ENCODE data around the gene AAK1. TPM values are rescaled to one million over a fixed set of nuclear protein-coding genes. Genes with fewer than 3 reads are reported as not detected.

Gene AAK1
- total RNA-seq, 1 experiment from 2014 or later: 30.6 TPM

- no peaks in the 10 kb centered on the region for H3K79me1 ChIP-seq (ENCODE audit: insufficient read depth, low read depth, low read length, poor library complexity, severe bottlenecking)
- Mint-ChIP-seq H3K9me3 (peaks cover 0 to 4% of the 10 kb centered on the region in 2 experiments; a peak in 2 of 5 replicates), H3K4me3 (no peak overlapping the region), H3K36me3 (ENCODE audit: insufficient read depth in 1 of 3, low read depth in 3 of 3) (no peaks in the 10 kb centered on the region), H3K27me3 (ENCODE audit: low read depth) (no peaks in the 10 kb centered on the region; the same call in 1 of the 2 replicates), H3K4me1 (peaks cover 0 to 4% of the 10 kb centered on the region in 2 experiments; a peak in 2 of 4 replicates), H3K27ac (no peak overlapping the region)
- WGBS (ENCODE audit: extremely low coverage, insufficient read length, low lambda C conversion rate): no CpG with 5 or more reads among the region's 1 CpG
- TF ChIP-seq, protein P1, sequence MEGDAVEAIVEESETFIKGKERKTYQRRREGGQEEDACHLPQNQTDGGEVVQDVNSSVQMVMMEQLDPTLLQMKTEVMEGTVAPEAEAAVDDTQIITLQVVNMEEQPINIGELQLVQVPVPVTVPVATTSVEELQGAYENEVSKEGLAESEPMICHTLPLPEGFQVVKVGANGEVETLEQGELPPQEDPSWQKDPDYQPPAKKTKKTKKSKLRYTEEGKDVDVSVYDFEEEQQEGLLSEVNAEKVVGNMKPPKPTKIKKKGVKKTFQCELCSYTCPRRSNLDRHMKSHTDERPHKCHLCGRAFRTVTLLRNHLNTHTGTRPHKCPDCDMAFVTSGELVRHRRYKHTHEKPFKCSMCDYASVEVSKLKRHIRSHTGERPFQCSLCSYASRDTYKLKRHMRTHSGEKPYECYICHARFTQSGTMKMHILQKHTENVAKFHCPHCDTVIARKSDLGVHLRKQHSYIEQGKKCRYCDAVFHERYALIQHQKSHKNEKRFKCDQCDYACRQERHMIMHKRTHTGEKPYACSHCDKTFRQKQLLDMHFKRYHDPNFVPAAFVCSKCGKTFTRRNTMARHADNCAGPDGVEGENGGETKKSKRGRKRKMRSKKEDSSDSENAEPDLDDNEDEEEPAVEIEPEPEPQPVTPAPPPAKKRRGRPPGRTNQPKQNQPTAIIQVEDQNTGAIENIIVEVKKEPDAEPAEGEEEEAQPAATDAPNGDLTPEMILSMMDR (conservative IDR thresholded peaks at IDR 0.05): no peak
- H4K8ac ChIP-seq (replicated peaks; ENCODE audit: insufficient read length, low read depth, low read length): no peak overlapping the region
- no peak overlapping the region for H2BK12ac ChIP-seq (ENCODE audit: insufficient read length, low read depth, low read length)
- H3K9me3 ChIP-seq (ENCODE audit: control insufficient read depth, low read depth, low read length): no peaks in the 10 kb centered on the region
- no peak overlapping the region for H2BK20ac ChIP-seq (ENCODE audit: low read depth, low read length, poor library complexity, severe bottlenecking)
- H3K4me2 ChIP-seq (ENCODE audit: insufficient read depth, insufficient read length, low read length): no peak overlapping the region
- no peak overlapping the region for H3K18ac ChIP-seq (ENCODE audit: insufficient read length, low read depth, low read length)
- H2AK5ac ChIP-seq (ENCODE audit: insufficient read length, low read length): no peak overlapping the region
- no peaks in the 10 kb centered on the region for H3K27me3 ChIP-seq (ENCODE audit: insufficient read depth, low read length)
- H3K79me2 ChIP-seq (ENCODE audit: insufficient read depth, low read length): no peaks in the 10 kb centered on the region
- H3K14ac ChIP-seq (ENCODE audit: insufficient read depth, low read length): no peak overlapping the region
- H4K91ac ChIP-seq (ENCODE audit: insufficient read length, low read depth, low read length): no peak overlapping the region
- no peak overlapping the region for H3T11ph ChIP-seq (ENCODE audit: low read length)
- H2BK5ac ChIP-seq (ENCODE audit: insufficient read length, low read length): no peak overlapping the region
- DNase-seq: no peak
- no peak overlapping the region for H3K56ac ChIP-seq (ENCODE audit: insufficient read length, low read depth, low read length)
- no peak overlapping the region for H3K4ac ChIP-seq (ENCODE audit: low read depth, low read length)
- H3K23me2 ChIP-seq (ENCODE audit: insufficient read length, low read depth, low read length, poor library complexity, severe bottlenecking): no peaks in the 10 kb centered on the region
- H2BK120ac ChIP-seq (ENCODE audit: low read depth, low read length, poor library complexity, severe bottlenecking): no peak overlapping the region
- no peaks in the 10 kb centered on the region for H4K20me1 ChIP-seq (ENCODE audit: control insufficient read depth, insufficient read depth, insufficient read length)
- no peak overlapping the region for H2AFZ ChIP-seq (ENCODE audit: low read length)
- H3K23ac ChIP-seq (ENCODE audit: insufficient read length, low read depth, low read length): no peak overlapping the region
- no peak overlapping the region for H3K27ac ChIP-seq (ENCODE audit: insufficient read length, low read depth, low read length)
- no peak overlapping the region for H2BK15ac ChIP-seq (ENCODE audit: low read depth, low read length)
- no peak overlapping the region for H4K5ac ChIP-seq (ENCODE audit: insufficient read length, low read depth, low read length)
- no peak overlapping the region for H3K9ac ChIP-seq (ENCODE audit: extremely low read depth, insufficient read length, low read length)
- no peaks in the 10 kb centered on the region for H3K4me1 ChIP-seq (ENCODE audit: insufficient read depth, low read length)
Measured at GRCh38 chr2:69659349-69659748, 15.8 kb upstream of the AAK1 start.
